Endothelial cell of umbilical vein (primary cell): Measurements from ENCODE around the gene TFAP2A. TPM values are rescaled to one million over a fixed set of nuclear protein-coding genes. Genes with fewer than 3 reads are reported as not detected.

Experiments
- BruUV-seq: library from RNA; stranded (reverse); fragments of 400-500 nt; replicated peaks from 2 replicates; lab custom pipeline; 2021; lab: Mats Ljungman, UMichigan
- CTCF ChIA-PET: fragments of 300-600, 350-600 bp; sonication (Branson Sonifier 250); formaldehyde crosslinking; loops from one replicate; lab custom pipeline; 2021; ENCODE audit warnings: antibody characterized with exemption, inconsistent platforms; lab: Charles Lee
- POLR2A ChIA-PET: fragments of 300-600, 350-600 bp; sonication (Branson Sonifier 250); formaldehyde crosslinking; loops from one replicate; lab custom pipeline; 2021; ENCODE audit warnings: antibody characterized with exemption, inconsistent platforms; lab: Charles Lee
- DNase-seq: peaks from one replicate; pipeline ENCODE4 v3.0.0-alpha.2; 2011; ENCODE audit warnings: low read depth, low spot score
- FAIRE-seq: peaks from 2 replicates; lab custom pipeline; 2011; peaks lifted over from hg19 to GRCh38; lab: Jason Lieb, UNC
- H2AFZ ChIP-seq: 2 replicates; pipeline ENCODE4 v1.6.0; 2012; ENCODE audit warnings: low read depth, low read length, control low read depth, inconsistent platforms
- H3K27ac ChIP-seq: 2 replicates; pipeline ENCODE4 v1.5.1; 2011; ENCODE audit warnings: low read depth, mild to moderate bottlenecking, control low read depth, low read length, moderate library complexity; ENCODE audit not compliant: insufficient read depth
- H3K27me3 ChIP-seq, 2 experiments: 2 replicates each; pipeline versions ENCODE4 v1.6.0 to v1.6.1; 2011; ENCODE audit warnings: low read length in 2 of 2, mixed read lengths in 1 of 2; ENCODE audit not compliant: control insufficient read depth in 2 of 2, insufficient read depth in 2 of 2
- H3K36me3 ChIP-seq, 2 experiments: 2 replicates in 1 of 2; 3 replicates in 1 of 2; pipeline ENCODE4 v1.5.1; 2011; ENCODE audit warnings: low read length in 2 of 2, mild to moderate bottlenecking in 1 of 2, moderate library complexity in 1 of 2; ENCODE audit not compliant: control insufficient read depth in 2 of 2, insufficient read depth in 2 of 2; ENCODE audit errors: extremely low read depth in 1 of 2
- H3K4me1 ChIP-seq: 3 replicates; pipeline ENCODE4 v1.5.1; 2011; ENCODE audit warnings: mild to moderate bottlenecking, low read length; ENCODE audit not compliant: control insufficient read depth, insufficient read depth; ENCODE audit errors: extremely low read depth
- H3K4me2 ChIP-seq: 2 replicates; pipeline ENCODE4 v1.6.1; 2011; ENCODE audit warnings: low read length, control low read depth, mixed read lengths; ENCODE audit not compliant: insufficient read depth
- H3K4me3 ChIP-seq, 3 experiments: fragments of 200-600 bp in 1 of 3; sonication (generic), shearing (Covaris generic) in 1 of 3; replicated peaks in 1 of 3; 2 replicates each; pipeline ENCODE4 v1.5.1; 2011 to 2016; ENCODE audit warnings: control low read depth in 3 of 3, low read length in 3 of 3, mild to moderate bottlenecking in 2 of 3, inconsistent platforms in 1 of 3, low read depth in 1 of 3, moderate library complexity in 1 of 3; ENCODE audit not compliant: insufficient read depth in 1 of 3
- H3K79me2 ChIP-seq: 2 replicates; pipeline ENCODE4 v1.6.0; 2012; ENCODE audit warnings: low read length, inconsistent platforms; ENCODE audit not compliant: control insufficient read depth, insufficient read depth
- H3K9ac ChIP-seq: replicated peaks from 2 replicates; pipeline ENCODE3; 2011; ENCODE audit warnings: low read length, control low read depth; ENCODE audit not compliant: insufficient read depth; ENCODE audit errors: extremely low read depth
- H3K9me1 ChIP-seq: replicated peaks from 3 replicates; pipeline ENCODE4 v1.6.0; 2011; ENCODE audit warnings: mild to moderate bottlenecking, low read length; ENCODE audit not compliant: control insufficient read depth, insufficient read depth; ENCODE audit errors: extremely low read depth
- H3K9me3 ChIP-seq: replicated peaks from 2 replicates; pipeline ENCODE4 v1.5.1; 2012; ENCODE audit warnings: low read length, inconsistent platforms; ENCODE audit not compliant: control insufficient read depth, insufficient read depth
- H4K20me1 ChIP-seq: replicated peaks from 2 replicates; pipeline ENCODE3; 2011; ENCODE audit warnings: mild to moderate bottlenecking, low read length; ENCODE audit not compliant: control insufficient read depth, insufficient read depth; ENCODE audit errors: extremely low read depth
- EZH2 ChIP-seq: IDR thresholded peaks from 2 replicates; pipeline ENCODE4 v1.6.1; 2012; ENCODE audit warnings: borderline replicate concordance, low read depth, mild to moderate bottlenecking, moderate library complexity, low read length, inconsistent platforms; ENCODE audit not compliant: severe bottlenecking
- GATA2 ChIP-seq: IDR thresholded peaks from 2 replicates; pipeline ENCODE4 v1.7.0; 2011; ENCODE audit warnings: low read depth, mild to moderate bottlenecking, moderate library complexity, mixed read lengths, low read length; ENCODE audit not compliant: insufficient read length, insufficient read depth
- JUN ChIP-seq: IDR thresholded peaks from 2 replicates; pipeline ENCODE4 v1.6.1; 2011; ENCODE audit warnings: borderline replicate concordance, low read depth; ENCODE audit not compliant: insufficient read length, insufficient read depth
- POLR2A ChIP-seq: IDR thresholded peaks from 2 replicates; pipeline ENCODE4 v1.6.1; 2012; ENCODE audit warnings: low read depth, mild to moderate bottlenecking, control low read depth, low read length
- POLR2AphosphoS5 ChIP-seq: IDR thresholded peaks from 2 replicates; pipeline ENCODE4 v1.6.1; 2012; ENCODE audit warnings: low read depth, mild to moderate bottlenecking, control low read depth, low read length, moderate library complexity; ENCODE audit not compliant: insufficient read depth
- dilution Hi-C: fragments of 300-500 bp; cut with MboI; formaldehyde crosslinking; loops from one replicate; pipeline ENCODE4 v1.15.0; 2019; ENCODE audit warnings: low sequenced_read_pairs; ENCODE audit not compliant: extremely low pct_ligation_motif_present
- intact Hi-C: fragments of 100-400 bp; cut with micrococcal nuclease; formaldehyde crosslinking; loops from one replicate; pipeline ENCODE4 v1.10.0; 2022
- polyA plus RNA-seq, 4 experiments: library from polyadenylated mRNA; depleted of rRNA in 3 of 4; stranded (reverse) in 3 of 4; unstranded in 1 of 4; fragments of >200 nt; gene quantifications; 2 replicates each; pipeline versions ENCODE4 v1.2.1 to v1.2.3, GENCODE V29; 2011 to 2012; ENCODE audit warnings: missing spikeins in 1 of 4
- total RNA-seq: library from RNA; stranded (reverse); gene quantifications from 2 replicates; pipeline ENCODE4 v1.2.3, GENCODE V29; 2021
- TF ChIP-seq, protein P1 (sequence below), 2 donors: IDR thresholded peaks; 1 replicate in 1 of 2; 2 replicates in 1 of 2; pipeline ENCODE4 v1.5.1; 2011; ENCODE audit warnings: low read length in 2 of 2, mild to moderate bottlenecking in 2 of 2, moderate library complexity in 2 of 2, control low read depth in 1 of 2, inconsistent platforms in 1 of 2, low read depth in 1 of 2; ENCODE audit not compliant: insufficient read depth in 1 of 2; ENCODE audit errors: extremely low read depth in 1 of 2

TFAP2A gene
- total and polyA plus RNA-seq, 2 donors (not counting 3 experiments of a cell fraction or from before 2014, with no cell fraction given): 0.06 TPM; not detected in 1

DNA sequence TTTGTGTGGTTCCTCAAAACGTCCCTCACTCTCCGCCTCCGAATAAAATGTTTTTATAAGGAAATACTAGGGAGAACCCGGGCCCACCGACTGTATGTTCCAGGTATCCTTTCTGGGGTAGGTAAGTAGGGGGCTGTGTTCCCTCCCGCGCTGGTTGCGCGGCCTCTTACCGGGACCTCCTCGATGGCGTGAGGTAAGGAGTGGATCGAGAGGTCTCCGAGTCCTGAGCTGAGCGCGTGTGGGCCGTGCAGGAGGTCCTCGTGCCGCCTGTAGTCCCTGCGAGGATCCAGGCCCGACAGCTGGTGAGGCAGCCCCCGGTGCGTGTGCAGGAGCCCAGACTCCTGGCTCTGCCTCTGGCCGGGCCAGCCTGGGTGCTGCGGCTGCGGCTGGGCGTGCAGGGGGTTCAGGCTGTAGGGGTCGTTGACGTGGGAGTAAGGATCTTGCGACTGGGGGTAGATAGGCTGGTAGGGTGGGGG, 5.1 kb downstream of the TFAP2A start:
- Histone ChIP-seq H3K9me3 (no peaks in the 10 kb centered on the region), H3K9ac (no peak overlapping the region), H3K9me1 (no peaks in the 10 kb centered on the region), H3K4me2 (no peak overlapping the region), H3K4me3 (no peak overlapping the region), H3K4me1 (peaks cover 11% of the 10 kb centered on the region), H3K36me3 (no peaks in the 10 kb centered on the region), H2AFZ (no peak overlapping the region), H3K79me2 (no peaks in the 10 kb centered on the region), H3K27ac (no peak overlapping the region), H4K20me1 (no peaks in the 10 kb centered on the region), H3K27me3 (peaks cover 72 to 91% of the 10 kb centered on the region in 2 experiments)
- CTCF ChIA-PET: interaction anchor here (0.8 kb wide), 1 partner anchor 25 kb away, joined by 3 read pairs; no protein-coding TSS in a partner anchor
- POLR2A ChIA-PET: no interaction called here
- no peak for FAIRE-seq
- DNase-seq: no peak
- TF ChIP-seq POLR2A (no peak), POLR2AphosphoS5 (no peak), JUN (no peak), GATA2 (no peak), EZH2 (peak; percentile 79)
- TF ChIP-seq, protein P1, sequence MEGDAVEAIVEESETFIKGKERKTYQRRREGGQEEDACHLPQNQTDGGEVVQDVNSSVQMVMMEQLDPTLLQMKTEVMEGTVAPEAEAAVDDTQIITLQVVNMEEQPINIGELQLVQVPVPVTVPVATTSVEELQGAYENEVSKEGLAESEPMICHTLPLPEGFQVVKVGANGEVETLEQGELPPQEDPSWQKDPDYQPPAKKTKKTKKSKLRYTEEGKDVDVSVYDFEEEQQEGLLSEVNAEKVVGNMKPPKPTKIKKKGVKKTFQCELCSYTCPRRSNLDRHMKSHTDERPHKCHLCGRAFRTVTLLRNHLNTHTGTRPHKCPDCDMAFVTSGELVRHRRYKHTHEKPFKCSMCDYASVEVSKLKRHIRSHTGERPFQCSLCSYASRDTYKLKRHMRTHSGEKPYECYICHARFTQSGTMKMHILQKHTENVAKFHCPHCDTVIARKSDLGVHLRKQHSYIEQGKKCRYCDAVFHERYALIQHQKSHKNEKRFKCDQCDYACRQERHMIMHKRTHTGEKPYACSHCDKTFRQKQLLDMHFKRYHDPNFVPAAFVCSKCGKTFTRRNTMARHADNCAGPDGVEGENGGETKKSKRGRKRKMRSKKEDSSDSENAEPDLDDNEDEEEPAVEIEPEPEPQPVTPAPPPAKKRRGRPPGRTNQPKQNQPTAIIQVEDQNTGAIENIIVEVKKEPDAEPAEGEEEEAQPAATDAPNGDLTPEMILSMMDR (IDR thresholded peaks at IDR 0.05; ENCODE audit: extremely low read depth in 1 of 2, insufficient read depth in 1 of 2, low read depth in 1 of 2, low read length in 2 of 2): no peak
- dilution Hi-C loops: no loop called here
- no TSS peak for BruUV-seq
- intact Hi-C loops: no loop called here
